HepG2 (cell line): ENCODE data around the gene KLF5. TPM values are rescaled to one million over a fixed set of nuclear protein-coding genes. Genes with fewer than 3 reads are reported as not detected.

ENCODE experiments used
- HMG20A ChIP-seq: IDR thresholded peaks from 2 replicates; pipeline ENCODE4 v1.6.1; 2016; ENCODE audit warnings: borderline replicate concordance
- HNRNPLL ChIP-seq: fragments of 200-400 bp; formaldehyde crosslinking; IDR thresholded peaks from 2 replicates; pipeline ENCODE4 v1.6.1; 2017; ENCODE audit warnings: mild to moderate bottlenecking, low read depth, low read length; ENCODE audit not compliant: poor library complexity, severe bottlenecking
- ISX ChIP-seq: sonication (generic); formaldehyde crosslinking; conservative IDR thresholded peaks from 2 replicates; pipeline ENCODE4 v1.5.0; 2020; ENCODE audit warnings: missing genetic modification reagents
- KDM1A ChIP-seq: IDR thresholded peaks from 2 replicates; pipeline ENCODE4 v1.6.1; 2016; ENCODE audit warnings: missing compliant biosample characterization
- MXI1 ChIP-seq: IDR thresholded peaks from 3 replicates; pipeline ENCODE4 v1.6.1; 2012; ENCODE audit warnings: low read depth, low read length, inconsistent platforms, borderline replicate concordance
- SALL1 ChIP-seq: sonication (generic); formaldehyde crosslinking; IDR thresholded peaks from 2 replicates; pipeline ENCODE4 v1.8.0; 2022; ENCODE audit warnings: mild to moderate bottlenecking, missing genetic modification reagents
- YEATS4 ChIP-seq: sonication (generic); formaldehyde crosslinking; IDR thresholded peaks from 2 replicates; pipeline ENCODE4 v1.4.0; 2020; ENCODE audit warnings: missing genetic modification reagents, borderline replicate concordance
- ZBTB8A ChIP-seq: sonication (generic); formaldehyde crosslinking; IDR thresholded peaks from 2 replicates; pipeline ENCODE4 v1.4.0; 2020; ENCODE audit warnings: mild to moderate bottlenecking, low read depth, missing genetic modification reagents, borderline replicate concordance
- ZNF10 ChIP-seq: sonication (generic); formaldehyde crosslinking; IDR thresholded peaks from 2 replicates; pipeline ENCODE4 v1.4.0; 2020; ENCODE audit warnings: mild to moderate bottlenecking, low read depth, missing genetic modification reagents, borderline replicate concordance
- ZNF430 ChIP-seq: sonication (generic); formaldehyde crosslinking; IDR thresholded peaks from 2 replicates; pipeline ENCODE4 v1.9.0; 2021; ENCODE audit warnings: mild to moderate bottlenecking, missing genetic modification reagents
- ZNF589 ChIP-seq: sonication (generic); formaldehyde crosslinking; conservative IDR thresholded peaks from 2 replicates; pipeline ENCODE4 v1.8.0; 2022; ENCODE audit warnings: mild to moderate bottlenecking, moderate library complexity, missing genetic modification reagents
- ZNF7 ChIP-seq: IDR thresholded peaks from 2 replicates; pipeline ENCODE4 v1.6.1; 2016; ENCODE audit warnings: missing biosample characterization, missing genetic modification reagents
- polyA plus RNA-seq, 8 experiments: library from polyadenylated mRNA; depleted of rRNA in 3 of 8; stranded (reverse) in 7 of 8; unstranded in 1 of 8; fragments of >200 nt; fragmentation: Illumina TruSeq in 4 of 8; extraction: Trizol in 4 of 8; gene quantifications; 2 replicates each; pipeline versions ENCODE4 v1.2.1 to v1.2.3, GENCODE V29; 2011 to 2016; ENCODE audit warnings: low read depth in 4 of 8, missing spikeins in 1 of 8, mixed read lengths in 1 of 8; ENCODE audit not compliant: insufficient read depth in 1 of 8
- total RNA-seq, 5 experiments: library from RNA; depleted of rRNA; stranded (reverse); fragments of >200 nt; fragmentation: Illumina TruSeq; extraction: Trizol; gene quantifications; 2 replicates each; pipeline ENCODE4 v1.2.3, GENCODE V29; 2016; ENCODE audit warnings: low read depth in 1 of 5
- TF ChIP-seq, protein P1 (sequence below): sonication (generic); formaldehyde crosslinking; IDR thresholded peaks from 2 replicates; pipeline ENCODE4 v1.4.0; 2020; ENCODE audit warnings: missing genetic modification reagents, borderline replicate concordance
- TF ChIP-seq, protein P2 (sequence below): IDR thresholded peaks from 2 replicates; pipeline ENCODE4 v1.6.1; 2018; ENCODE audit warnings: missing genetic modification reagents, mild to moderate bottlenecking, missing compliant biosample characterization
- TF ChIP-seq, protein P3 (sequence below), 2 experiments: sonication (generic) in 1 of 2; formaldehyde crosslinking in 1 of 2; IDR thresholded peaks; 2 replicates each; pipeline versions ENCODE4 v1.6.1 to v1.9.0; 2014 to 2022; ENCODE audit warnings: antibody characterized with exemption in 1 of 2, borderline replicate concordance in 1 of 2, inconsistent platforms in 1 of 2, low read depth in 1 of 2, missing genetic modification reagents in 1 of 2

Gene KLF5
- total and polyA plus RNA-seq, 2 of the 13 experiments (the other 11 are each of a cell fraction or from before 2014, with no cell fraction given) = 1.7 to 9.2 TPM

DNA sequence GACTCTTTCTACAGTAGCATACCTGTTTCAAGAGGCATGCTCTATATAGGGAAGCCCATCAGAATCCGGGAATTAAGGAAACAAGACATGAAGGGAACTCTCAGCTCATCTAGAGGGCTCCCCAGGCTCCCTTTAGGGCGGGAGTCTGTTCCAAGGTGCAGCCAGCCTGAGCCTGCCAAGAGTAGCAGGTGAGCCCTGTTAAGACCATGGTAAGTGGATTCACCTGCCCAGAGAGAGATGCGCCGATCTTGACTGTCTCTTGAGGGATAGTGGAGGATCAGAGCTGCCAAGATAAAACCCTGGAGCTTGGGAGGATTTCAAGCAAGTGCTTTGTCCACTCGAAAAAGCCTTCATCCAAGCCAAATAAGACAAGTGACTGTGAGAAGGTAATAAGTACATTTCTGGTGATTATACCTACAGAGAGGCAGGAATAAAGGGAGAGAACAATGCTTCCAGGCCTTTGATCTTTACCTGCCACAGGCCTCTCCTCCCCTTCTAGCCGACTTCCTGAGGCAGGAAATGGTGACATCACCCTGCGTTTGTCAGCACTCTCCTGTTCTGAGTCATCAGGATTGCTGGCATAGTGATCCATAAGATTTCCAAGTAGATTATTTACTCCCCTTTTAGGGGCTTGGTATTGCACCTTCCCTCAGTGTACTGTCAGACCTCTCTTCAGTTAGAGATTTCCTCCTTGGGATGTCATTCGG is 31.5 kb downstream of the KLF5 start (continued):
- TF ChIP-seq, protein P1, sequence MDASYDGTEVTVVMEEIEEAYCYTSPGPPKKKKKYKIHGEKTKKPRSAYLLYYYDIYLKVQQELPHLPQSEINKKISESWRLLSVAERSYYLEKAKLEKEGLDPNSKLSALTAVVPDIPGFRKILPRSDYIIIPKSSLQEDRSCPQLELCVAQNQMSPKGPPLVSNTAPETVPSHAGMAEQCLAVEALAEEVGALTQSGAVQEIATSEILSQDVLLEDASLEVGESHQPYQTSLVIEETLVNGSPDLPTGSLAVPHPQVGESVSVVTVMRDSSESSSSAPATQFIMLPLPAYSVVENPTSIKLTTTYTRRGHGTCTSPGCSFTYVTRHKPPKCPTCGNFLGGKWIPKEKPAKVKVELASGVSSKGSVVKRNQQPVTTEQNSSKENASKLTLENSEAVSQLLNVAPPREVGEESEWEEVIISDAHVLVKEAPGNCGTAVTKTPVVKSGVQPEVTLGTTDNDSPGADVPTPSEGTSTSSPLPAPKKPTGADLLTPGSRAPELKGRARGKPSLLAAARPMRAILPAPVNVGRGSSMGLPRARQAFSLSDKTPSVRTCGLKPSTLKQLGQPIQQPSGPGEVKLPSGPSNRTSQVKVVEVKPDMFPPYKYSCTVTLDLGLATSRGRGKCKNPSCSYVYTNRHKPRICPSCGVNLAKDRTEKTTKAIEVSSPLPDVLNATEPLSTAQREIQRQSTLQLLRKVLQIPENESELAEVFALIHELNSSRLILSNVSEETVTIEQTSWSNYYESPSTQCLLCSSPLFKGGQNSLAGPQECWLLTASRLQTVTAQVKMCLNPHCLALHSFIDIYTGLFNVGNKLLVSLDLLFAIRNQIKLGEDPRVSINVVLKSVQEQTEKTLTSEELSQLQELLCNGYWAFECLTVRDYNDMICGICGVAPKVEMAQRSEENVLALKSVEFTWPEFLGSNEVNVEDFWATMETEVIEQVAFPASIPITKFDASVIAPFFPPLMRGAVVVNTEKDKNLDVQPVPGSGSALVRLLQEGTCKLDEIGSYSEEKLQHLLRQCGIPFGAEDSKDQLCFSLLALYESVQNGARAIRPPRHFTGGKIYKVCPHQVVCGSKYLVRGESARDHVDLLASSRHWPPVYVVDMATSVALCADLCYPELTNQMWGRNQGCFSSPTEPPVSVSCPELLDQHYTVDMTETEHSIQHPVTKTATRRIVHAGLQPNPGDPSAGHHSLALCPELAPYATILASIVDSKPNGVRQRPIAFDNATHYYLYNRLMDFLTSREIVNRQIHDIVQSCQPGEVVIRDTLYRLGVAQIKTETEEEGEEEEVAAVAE = peak; percentile 56; the same call in 1 of the 2 replicates
- TF ChIP-seq ZBTB8A (CRISPR knock-in tag) (no peak), YEATS4 (CRISPR knock-in tag) (no peak), ZNF430 (CRISPR knock-in tag) (no peak), HMG20A (CRISPR knock-in tag) (peak; percentile 75; the same call in 1 of the 2 replicates), ISX (CRISPR knock-in tag) (no peak), SALL1 (peak; percentile 76), KDM1A (CRISPR knock-in tag) (no peak), ZNF589 (CRISPR knock-in tag) (no peak), MXI1 (peak; percentile 24; the same call in 1 of the 3 replicates), ZNF7 (CRISPR knock-in tag) (no peak), HNRNPLL (no peak), ZNF10 (CRISPR knock-in tag) (no peak)
- TF ChIP-seq, protein P2, sequence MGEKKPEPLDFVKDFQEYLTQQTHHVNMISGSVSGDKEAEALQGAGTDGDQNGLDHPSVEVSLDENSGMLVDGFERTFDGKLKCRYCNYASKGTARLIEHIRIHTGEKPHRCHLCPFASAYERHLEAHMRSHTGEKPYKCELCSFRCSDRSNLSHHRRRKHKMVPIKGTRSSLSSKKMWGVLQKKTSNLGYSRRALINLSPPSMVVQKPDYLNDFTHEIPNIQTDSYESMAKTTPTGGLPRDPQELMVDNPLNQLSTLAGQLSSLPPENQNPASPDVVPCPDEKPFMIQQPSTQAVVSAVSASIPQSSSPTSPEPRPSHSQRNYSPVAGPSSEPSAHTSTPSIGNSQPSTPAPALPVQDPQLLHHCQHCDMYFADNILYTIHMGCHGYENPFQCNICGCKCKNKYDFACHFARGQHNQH = peak; percentile 79
- TF ChIP-seq, protein P3, sequence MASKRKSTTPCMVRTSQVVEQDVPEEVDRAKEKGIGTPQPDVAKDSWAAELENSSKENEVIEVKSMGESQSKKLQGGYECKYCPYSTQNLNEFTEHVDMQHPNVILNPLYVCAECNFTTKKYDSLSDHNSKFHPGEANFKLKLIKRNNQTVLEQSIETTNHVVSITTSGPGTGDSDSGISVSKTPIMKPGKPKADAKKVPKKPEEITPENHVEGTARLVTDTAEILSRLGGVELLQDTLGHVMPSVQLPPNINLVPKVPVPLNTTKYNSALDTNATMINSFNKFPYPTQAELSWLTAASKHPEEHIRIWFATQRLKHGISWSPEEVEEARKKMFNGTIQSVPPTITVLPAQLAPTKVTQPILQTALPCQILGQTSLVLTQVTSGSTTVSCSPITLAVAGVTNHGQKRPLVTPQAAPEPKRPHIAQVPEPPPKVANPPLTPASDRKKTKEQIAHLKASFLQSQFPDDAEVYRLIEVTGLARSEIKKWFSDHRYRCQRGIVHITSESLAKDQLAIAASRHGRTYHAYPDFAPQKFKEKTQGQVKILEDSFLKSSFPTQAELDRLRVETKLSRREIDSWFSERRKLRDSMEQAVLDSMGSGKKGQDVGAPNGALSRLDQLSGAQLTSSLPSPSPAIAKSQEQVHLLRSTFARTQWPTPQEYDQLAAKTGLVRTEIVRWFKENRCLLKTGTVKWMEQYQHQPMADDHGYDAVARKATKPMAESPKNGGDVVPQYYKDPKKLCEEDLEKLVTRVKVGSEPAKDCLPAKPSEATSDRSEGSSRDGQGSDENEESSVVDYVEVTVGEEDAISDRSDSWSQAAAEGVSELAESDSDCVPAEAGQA (IDR thresholded peaks at IDR 0.05; ENCODE audit: low read depth) = peak; percentile 56; the same call in 1 of the 2 replicates
- TF ChIP-seq, protein P3 (CRISPR knock-in tag; IDR thresholded peaks at IDR 0.05; ENCODE audit: borderline replicate concordance) = no peak
